HG03025 (cell line): ENCODE results near the gene SASH1.
"Not testable (repeated sequence)": the region's sequence is repeated elsewhere in the genome, so short reads cannot be mapped to it uniquely, and the experiment has no call there.

Experiments
- ATAC-seq: cut with Tn5 transposase; IDR thresholded peaks from one replicate; pipeline ENCODE4 v1.9.1; 2021; ENCODE audit warnings: mild to moderate bottlenecking, moderate library complexity; ENCODE audit not compliant: unreplicated experiment, low FRiP score

The SASH1 gene

GRCh38 chr6:148565930-148566663, 223.5 kb downstream of the SASH1 start:
- ATAC-seq, result peak; percentile 69

GRCh38 chr6:148566664-148567350, 224.2 kb downstream of the SASH1 start:
- peak; percentile 44 for ATAC-seq

GRCh38 chr6:148570456-148570855, 227.8 kb downstream of the SASH1 start:
- ATAC-seq, result no peak

- no peak for ATAC-seq
These were observed 230.2 kb downstream of the SASH1 start for GRCh38 chr6:148572676-148573335.

DNA sequence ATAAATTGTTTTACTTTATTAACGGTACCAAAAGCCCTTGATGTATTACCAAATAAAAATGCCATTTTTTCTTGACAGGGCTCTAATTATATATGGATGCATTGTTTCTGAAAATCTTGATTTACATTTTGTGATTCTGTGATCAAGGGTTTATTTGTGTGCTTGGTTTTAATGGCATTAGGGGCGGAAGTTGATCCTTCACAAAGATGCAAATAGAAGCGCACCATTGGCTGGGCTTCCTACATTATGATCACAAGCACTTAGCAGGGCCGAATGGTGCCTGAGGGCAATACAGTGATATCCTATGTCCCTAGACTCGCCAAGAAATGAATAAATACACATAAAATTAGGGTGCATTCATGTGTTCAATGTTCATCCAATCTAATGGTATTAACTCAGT, 231.3 kb downstream of the SASH1 start:
- no peak for ATAC-seq

DNA sequence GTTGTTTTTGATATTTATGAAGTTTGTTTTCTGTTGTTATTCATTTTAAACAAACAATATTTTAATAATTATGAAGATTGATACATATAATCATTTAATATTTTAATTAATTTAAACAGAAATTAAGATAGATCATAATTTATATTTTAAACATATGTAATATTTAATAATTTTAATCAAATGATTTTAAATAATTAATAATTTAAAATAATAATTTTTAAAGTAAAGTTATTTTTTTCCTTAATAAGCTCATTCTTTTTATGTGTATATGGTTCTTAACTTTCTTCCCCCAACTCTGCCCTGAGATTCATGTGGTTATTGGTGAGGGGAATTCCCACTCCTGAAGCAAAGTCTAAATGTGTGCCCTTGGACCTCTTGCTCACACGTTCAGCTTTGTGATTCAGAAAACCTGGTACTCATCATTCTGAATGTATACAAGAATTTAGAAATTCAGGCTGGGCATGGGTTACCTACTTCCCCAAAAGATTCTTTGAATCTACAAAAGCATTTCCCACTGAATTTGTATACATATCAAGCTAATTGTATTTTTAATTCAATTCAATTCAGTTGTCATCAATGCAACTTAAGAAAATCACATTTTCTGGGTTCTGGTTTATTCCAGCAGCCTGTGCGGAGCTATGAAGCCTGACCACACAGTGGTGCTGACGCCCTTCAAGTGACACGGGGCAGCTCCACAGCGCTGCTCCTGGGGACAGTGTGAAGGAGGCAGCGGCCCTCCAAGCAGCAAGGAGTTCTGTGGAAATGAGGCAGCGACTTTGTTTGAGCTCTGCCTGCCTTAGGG, 235.2 kb downstream of the SASH1 start:
- no peak for ATAC-seq

DNA sequence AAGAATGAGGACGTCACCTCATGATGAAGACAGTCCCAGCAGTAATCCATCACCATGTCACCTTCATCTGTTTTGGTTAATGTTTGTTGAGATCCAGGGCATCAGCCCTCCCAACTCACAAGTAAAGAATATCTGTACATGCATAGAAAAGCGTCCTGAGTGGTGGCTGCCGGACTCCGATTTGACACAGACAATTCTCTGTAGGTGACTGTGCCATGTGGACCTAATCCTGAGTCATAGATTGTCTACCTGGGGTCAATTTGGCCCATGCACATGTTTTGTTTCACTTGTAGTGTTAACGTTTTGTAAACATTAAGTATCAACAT, 235.8 kb downstream of the SASH1 start:
- ATAC-seq, result no peak

- ATAC-seq, result no peak
These were observed 236.4 kb downstream of the SASH1 start for GRCh38 chr6:148578837-148579565.

GRCh38 chr6:148580442-148580841, 237.8 kb downstream of the SASH1 start:
- ATAC-seq, result no peak

- no peak for ATAC-seq
These were observed 241.0 kb downstream of the SASH1 start for GRCh38 chr6:148583631-148584030.

DNA sequence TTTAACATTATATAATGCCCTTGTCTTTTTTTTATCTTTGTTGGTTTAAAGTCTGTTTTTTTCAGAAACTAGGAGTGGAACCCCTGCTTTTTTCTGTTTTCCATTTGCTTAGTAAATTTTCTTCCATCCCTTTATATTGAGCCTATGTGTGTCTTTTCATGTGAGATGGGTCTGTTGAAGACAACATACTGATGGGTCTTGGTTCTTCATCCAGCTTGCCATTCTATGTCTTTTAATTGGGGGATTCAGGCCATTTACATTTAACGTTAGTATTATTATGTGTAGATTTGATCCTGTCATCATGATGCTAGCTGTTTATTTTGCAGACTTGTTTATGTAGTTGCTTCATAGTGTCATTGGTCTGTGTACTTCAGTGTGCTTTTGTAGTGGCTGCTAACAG, 243.0 kb downstream of the SASH1 start:
- ATAC-seq, result not testable (repeated sequence)

DNA sequence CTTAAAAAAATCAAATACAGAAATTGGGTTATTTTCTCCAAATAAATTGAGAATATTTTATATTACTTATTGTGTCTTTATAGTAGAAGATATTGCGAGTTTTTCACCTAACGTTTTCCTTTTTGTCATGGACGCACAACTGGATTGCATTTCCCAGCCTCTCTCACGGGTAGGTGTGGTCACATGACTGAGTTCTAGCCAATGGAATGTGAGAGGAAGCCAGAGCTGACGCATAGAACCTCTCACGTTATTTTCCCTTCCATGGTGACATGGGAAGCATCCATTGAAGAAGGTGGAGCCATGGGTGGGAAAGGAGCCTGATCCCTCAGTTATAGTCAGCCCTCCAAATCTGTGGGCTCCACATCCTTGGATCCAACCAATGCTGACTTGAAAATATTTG, 248.2 kb downstream of the SASH1 start:
- ATAC-seq, result no peak

GRCh38 chr6:148591656-148592055, 249.0 kb downstream of the SASH1 start:
- no peak for ATAC-seq

GRCh38 chr6:148593130-148593812, 250.6 kb downstream of the SASH1 start:
- ATAC-seq, result no peak

DNA sequence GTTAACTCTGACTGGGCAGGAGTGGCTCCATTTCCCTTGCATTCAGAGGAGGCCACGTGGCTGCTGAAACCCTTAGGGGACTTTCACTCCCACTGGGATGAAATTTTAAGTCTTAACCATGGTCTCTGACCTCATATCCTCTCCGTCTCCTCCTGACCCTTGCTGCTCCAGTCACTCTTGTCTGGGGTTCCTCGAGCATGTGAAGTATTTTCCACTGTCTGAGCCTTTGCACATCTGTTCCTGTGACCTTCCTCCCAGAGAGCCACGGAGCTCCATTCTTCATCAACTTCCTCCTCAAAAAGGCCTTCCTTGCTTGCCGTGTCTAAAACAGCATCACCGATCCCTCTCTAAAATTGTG, 251.2 kb downstream of the SASH1 start:
- ATAC-seq, result no peak

GRCh38 chr6:148595550-148595949, 252.9 kb downstream of the SASH1 start:
- no peak for ATAC-seq

DNA sequence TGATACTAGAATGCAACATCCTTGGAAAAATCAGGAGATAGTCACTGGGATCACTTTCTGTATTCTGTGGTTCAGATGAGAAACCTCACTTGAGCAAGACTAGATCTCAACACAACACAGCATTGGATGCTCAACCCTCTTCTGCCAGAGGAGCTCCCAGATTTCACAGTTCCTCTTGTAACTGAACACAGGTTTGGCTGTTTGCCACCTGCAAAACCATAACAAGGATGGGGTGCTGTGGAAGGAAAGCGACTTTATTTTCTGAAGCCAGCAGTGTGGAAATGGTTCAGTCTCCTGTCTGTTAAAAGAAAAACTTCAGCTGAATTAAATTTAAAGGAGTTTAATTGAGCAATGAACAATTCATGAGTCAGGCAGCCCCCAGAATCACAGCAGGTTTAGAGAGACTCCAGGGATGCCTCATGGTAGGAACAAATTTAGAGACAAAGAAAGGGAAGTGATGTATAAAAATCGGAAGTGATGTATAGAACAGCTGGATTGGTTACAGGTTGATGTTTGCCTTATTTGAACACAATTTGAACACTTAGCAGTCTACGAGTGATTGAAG, 254.3 kb downstream of the SASH1 start:
- ATAC-seq, result no peak

DNA sequence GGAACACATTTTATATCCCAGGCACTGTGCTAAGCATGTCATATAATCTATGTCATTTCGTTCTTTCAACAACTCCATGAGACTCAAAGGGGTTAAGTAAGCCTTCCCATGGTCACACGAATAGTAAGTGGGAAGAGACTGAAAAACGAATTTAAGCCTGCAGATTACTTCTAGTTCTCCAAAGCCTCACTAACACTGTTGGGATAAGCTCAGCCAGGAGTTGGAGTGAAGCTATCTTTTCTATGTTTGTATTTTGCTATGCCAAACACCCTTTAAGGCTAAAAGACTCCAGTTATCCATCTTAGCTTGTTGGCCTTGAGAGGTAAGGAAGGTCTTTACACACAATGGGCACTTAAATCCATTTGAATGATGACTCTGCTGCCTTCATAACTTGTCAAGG, 256.1 kb downstream of the SASH1 start:
- no peak for ATAC-seq

- ATAC-seq, result no peak
These were observed 257.4 kb downstream of the SASH1 start for GRCh38 chr6:148599967-148600426.
